IPS DF 19.7 (cell line): ENCODE measurements around the gene DENND2A.
"Not testable (repeated sequence)": the region's sequence is repeated elsewhere in the genome, so short reads cannot be mapped to it uniquely, and the experiment has no call there.

Source experiments
- DNase-seq: peaks from one replicate; pipeline ENCODE4 v3.0.0-alpha.2; 2013; ENCODE audit warnings: low read depth, low spot score

The DENND2A gene

GRCh38 chr7:140640727-140641523, at the start of gene DENND2A:
Gene DENND2A, minus strand, starts transcription at chr7:140640813. Its CDS starts 38,416 bp downstream, at chr7:140602397.
- no peak for DNase-seq

DNA sequence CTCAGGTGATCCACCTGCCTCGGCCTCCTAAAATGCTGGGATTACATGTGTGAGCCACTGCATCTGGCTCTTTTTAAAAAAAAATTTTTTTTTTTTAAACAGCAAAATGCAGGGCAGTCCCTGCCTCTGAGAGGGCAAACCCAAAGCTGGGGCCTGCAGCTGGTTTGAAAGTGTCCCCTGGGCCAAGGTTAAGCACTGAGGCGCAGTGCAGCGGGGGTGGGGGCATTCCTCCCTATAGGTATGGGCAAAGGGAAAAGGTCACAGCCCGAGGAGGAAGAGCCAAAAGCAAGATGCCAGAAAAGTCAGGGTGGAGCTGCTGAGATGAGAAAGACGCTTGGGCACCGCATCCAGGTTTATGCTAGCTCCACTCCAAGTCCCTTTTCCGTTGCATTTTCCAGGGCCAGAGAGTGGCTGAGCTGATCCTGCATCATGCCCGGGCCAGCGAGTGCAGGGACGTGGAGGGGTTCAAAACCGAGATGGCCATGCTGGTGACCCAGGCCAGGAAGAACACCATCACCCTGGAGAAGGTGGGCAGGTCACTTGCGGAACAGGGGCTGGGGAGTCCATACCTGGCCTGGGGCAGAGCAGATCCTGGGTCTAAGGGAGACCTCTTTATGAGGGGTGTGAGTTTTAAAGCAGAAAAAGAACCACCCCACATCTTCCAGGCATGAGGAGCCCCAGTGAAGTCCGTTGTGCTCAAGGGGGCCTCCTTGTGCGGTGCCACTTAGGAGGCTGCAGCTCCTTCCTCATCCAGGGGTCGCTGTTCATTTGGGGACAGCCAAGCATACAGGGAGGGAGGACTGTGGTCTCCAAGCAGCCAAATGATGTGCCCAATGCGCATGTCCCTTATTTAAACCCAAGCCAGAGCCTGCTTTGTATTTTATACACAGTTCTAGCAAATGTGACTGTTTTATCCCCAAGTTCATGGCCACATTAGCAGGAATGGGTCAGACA, 48.9 kb upstream of the DENND2A start:
- no peak for DNase-seq

DNA sequence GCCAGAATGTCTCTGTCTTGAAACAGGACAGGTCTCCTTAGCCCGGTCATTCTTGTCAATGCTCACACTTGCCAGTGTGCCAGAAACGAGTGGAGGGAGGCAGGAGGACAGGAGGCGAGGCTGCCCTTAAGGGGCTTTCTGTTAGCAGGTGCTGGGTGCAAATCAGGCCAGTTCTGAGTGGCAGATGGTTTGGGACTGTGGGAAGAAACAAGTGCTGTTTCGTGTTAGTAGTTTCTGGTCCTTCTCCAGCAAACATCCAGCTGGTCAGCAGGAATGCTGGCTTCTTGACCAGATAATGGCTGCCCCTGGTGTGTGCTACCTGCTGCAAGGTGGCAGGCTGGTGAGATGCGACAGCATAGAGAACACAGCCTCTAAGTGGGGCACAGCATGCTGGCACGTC, 47.7 kb upstream of the DENND2A start:
- no peak for DNase-seq

- no peak for DNase-seq
Measured at GRCh38 chr7:140686921-140687320, 46.3 kb upstream of the DENND2A start.

DNA sequence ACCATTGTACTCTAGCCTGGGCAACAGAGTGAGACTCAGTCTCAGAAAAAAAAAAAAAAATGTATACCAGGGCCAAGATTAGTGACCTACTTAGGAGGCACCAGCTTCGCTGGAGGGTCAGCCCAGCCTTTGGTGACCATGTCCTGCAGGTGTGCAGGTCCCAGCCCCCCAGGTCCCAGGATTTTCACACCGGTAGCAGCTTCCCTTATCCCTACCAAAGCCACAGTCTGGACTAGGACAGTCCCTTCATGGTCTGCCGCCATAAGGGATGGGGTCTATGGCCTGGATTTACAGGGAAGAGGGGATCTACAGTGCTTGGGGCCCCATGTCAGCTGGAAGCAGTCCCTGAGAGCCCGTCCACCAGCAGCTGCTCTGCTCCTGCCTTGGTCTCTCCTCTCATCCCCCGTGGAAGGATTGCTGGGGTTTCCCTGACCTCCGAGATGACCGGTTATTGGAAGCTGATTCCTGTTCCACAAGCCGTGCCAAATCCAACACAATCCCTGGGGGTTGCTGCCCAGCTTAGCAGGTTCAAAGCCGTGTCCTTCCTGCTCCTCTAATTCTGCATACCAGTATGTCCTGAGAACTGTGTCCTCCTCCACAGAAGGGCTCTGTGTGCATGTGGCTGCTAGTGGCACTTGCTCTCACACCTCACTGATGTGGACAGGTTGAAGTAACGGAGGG, 44.9 kb upstream of the DENND2A start:
- DNase-seq: no peak

DNA sequence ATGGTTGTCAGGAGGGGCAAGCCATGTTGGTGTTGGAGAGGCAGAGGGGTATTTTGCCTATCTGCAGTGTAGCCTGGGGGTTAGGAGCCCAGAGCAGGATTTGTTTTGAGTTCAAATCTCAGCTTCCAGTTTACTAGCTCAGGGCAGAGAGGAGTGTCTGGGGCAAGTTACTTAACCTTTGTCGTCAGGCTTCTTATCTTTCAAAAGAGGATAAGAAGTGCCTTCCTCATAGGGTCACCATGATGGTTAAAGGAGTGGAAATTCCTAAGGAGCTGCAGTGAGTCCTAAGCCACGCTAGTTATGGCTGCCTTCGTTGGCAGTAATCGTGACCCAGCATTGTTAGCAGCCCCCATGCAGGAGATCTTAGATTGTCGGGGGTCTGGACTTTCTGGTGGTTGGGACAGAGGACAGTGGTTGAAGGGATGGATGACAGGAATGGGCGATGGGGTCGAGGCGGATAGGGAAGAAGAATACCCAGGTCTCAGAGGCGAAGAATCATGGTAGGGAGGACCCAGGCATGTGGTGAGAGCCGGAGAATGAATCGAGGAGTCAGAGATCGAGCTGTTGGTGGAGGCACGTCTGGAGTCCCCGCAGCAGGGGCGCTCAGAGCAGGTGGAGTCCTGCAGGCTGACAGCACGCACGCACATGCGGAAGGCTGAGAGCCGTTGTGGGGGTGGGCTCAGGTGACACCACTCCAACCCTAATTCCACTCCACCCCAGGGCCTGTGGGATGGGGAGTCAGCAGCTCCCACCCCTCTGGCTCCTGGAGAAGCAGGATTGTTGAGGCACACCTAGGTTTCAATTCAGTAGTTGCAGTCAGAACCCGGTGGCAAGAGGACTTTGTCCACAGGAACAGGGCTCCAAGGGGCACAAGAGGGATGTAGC, 43.7 kb upstream of the DENND2A start:
- DNase-seq: no peak

DNA sequence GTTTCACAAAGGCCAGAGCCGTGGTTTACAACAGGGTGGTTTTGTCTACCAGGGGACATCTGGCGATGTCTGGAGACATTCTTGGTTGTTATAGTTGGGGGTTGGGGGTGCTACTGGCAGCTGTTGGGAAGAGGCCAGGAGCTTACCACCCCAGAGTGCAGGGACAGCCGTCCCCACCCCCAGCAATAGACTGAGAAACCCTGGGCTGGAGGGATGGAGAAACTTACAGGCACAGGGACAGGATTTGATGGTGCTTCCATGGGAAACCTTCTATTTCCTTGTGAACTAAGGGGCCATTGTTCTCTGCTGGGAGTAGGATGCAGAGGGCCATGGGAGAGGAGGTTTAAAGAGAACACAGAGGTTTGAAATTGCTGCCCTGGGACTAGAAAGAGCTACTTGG, 43.0 kb upstream of the DENND2A start:
- no peak for DNase-seq

DNA sequence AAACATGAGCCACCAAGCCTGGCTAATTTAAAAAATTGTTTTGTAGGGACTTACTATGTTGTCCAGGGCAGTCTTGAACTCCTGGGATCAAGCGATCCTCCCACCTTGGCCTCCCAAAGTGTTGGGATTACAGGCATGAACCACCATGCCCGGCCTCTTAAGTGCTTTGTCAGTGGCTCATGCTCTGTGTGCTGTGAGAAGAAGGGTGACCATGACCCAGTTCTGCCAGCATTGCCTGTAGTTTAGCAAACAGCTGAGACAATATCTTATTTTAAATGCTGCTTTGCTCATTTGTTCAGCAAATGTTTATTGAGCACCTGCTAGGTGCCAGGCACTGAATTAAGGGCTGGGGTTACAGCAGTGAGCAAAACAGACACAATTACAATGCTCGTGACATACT, 41.2 kb upstream of the DENND2A start:
- no peak for DNase-seq

DNA sequence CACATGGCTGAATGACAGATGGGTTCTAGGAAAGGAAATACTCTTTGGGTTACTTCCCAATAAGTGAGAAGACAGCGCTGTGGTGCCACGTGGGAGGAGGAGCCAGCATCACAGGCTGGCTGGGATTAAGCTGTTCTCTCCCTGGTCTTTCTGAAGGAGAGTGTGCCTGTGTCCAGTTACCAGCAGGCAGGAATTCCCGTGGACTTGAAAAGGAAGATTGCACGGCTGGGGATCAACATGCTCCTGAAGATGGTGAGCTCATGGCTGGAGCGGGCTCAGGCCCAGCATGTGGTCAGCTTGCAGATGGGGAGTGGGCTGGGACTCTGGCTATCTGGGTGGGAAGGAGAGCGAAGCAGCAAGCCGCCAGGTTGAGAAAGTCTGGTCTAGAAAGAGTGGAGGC, 40.3 kb upstream of the DENND2A start:
- DNase-seq: no peak

DNA sequence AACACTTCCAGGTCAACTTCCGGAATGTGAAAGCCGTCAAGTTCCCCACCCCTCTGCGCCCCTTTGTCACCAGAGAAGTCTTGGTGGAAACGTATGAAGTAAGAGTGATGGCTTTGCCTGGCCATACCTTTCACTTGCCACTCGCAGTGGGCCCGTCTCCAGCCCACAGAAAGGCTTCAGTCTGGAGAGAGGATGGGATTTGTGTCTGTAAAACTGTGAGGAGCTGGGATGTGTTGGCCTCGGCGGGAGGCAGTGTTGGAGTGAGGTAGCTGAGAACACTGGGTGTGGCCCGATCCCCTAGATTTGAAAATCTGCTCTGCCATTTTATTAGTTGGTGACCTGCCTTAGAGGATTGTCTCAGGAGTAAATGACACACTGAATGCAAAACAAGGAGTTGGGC, 38.6 kb upstream of the DENND2A start:
- DNase-seq: no peak

GRCh38 chr7:140678816-140679130, 38.2 kb upstream of the DENND2A start:
- DNase-seq: no peak

GRCh38 chr7:140678081-140678815, 37.6 kb upstream of the DENND2A start:
- no peak for DNase-seq

DNA sequence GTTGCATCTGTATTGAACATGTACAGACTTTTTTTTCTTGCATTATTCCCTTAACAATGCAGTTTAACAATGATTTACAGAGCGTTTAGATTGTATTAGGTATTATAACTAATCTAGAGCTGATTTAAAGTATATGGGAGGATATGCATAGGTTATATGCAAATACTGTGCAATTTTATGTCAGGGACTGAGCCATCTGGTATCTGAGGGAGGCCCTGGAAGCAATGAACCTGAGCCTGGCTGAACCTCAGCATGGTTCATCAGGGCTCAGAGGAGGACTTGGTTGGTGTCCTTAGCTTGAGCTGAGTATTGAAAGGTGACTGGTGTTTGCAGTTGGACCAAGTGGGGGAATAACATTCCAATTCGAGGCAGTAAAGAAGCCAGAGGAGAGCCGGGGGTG, 36.9 kb upstream of the DENND2A start:
- no peak for DNase-seq

DNA sequence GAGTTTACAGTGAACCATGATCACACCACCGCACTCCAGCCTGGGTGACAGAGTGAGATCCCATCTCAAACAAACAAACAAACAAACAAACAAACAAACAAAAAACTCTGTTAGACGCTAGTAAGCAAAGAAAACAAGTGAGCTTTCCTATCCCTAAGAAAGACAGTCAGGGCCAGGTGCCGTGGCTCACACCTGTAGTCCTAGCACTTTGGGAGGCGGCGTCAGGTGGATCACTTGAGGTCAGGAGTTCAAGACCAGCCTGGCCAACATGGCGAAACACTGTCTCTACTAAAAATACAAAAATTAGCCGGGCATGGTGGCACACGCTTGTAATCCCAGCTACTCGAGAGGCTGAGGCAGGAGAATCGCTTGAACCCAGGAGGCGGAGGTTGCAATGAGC, 36.3 kb upstream of the DENND2A start:
- DNase-seq: not testable (repeated sequence)

GRCh38 chr7:140676306-140676705, 35.7 kb upstream of the DENND2A start:
- DNase-seq: no peak

DNA sequence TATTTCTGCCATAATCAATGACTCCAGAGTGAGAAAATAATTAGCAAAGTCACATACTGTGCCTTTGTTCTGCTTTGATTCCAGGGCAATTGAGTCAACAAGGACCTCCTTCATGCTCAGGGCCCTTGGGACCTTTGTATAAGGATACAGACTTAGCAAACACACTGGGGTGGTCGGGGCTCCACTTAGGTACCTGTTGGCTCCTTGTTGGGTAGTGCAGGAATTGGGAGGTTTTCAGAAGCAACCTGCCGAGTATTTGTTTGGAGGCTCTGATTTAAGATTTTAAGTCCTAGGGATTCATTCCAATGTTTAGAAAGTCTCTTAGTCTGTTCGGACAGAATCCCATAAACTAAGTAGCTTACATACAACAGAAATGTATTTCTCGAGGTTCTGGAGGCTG, 35.1 kb upstream of the DENND2A start:
- DNase-seq: no peak

DNA sequence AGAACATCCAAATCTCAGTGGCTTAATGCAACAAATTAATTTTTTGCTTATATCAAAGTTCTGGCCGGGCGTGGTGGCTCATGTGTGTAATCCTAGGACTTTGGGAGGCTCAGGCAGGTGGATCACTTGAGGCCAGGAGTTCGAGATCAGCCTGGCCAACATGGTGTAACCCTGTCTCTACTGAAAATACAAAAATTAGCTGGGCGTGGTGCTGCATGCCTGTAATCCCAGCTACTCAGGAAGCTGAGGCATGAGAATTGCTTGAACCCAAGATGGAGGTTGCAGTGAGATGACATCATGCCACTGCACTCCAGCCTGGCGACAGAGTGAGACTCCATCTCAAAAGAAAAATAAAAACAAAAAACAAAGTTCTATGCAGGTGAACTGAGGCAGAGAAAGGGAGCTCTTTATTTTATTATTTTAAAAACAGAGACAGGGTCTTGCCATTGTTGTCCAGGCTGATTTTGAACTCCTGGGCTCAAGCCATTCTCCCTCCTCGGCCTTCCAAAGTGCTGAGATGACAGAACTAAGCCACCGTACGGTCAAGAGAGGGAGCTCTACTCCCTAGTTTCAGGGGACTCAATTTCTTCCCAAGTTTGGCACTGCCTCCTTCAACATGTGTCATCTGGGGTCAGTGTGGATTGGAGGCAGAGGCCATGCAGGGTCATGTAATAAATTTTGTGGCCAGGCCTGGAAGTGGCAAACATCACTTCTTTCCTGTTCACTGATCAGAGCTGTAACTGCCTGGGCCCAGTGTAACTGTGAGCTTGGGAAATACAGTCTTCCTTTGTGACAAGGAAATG, 34.5 kb upstream of the DENND2A start:
- DNase-seq: no peak

GRCh38 chr7:140674356-140674800, 33.8 kb upstream of the DENND2A start:
- DNase-seq: no peak

DNA sequence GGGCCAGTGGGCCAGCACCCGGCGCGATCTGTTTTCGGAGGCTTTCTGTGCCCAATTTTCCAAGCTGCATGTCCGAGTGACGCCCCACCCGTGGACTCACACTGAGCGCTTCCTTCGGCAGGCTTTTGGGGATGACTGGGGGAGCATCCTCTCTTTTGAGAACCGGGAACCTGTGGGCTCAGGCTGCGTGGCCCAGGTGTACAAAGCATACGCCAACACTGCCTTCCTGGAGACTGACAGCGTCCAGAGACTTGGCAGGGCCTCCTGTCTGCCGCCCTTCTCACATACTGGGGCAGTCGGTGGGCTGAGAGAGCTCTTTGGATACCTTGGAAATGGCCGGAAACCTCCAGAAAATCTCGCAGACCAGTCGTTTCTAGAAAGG, 33.2 kb upstream of the DENND2A start:
- DNase-seq: no peak
